Measurements from ENCODE around the gene TMPRSS6.

The TMPRSS6 gene

DNA sequence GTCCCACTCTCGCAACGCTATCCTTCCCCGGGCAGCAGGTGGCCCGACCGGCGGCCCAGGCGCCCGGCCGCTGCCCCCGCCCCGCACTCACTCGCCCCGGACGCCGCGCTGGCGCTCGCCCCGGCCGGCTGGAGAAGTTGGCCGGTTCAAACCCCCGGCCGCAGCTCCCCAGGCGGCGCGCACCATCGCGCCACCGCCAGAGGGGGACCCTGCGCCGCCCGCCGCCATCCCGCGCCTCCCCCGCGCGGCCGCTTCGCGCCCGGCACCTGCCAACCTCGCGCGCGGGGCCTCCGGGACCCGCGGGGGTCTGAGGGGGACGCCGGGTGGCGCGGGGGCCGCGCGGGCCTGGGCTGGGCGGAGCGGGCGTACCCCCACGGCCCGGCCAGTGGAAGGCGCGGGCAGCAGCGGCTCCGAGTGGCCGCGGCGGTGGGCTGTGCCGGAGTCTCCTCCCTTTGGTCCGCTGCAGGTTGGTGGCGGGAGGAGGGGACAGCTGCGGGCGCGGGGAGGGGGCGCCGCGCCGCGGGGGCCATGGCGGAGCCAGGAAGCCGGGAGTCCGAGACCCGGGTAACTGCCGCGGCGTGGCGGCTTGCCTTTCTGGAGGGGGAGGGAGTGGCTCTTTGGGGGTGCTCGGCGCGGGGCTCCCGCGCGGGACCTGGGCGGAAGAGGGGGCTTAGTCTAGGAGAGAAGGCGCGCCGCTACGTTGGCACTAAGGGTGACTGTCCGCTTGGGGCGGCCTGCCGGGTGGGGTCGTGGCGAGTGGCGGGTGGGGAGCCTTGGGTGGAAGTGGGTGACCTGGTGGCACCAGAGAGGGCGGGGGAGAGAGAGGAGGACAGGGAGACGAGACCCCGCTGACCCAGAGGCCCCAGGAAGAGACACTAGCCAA, 90.0 kb downstream of the TMPRSS6 start, which contains the start of the genes MPST and TST:
Gene MPST, plus strand, starts transcription at position 434 of the 883 bp plus-strand sequence. Its CDS starts 95 bp downstream, at position 529.
Gene TST, minus strand, starts transcription at position 139 of the 883 bp plus-strand sequence. CDS start 715 bp downstream, outside the sequence.
- DNase-seq (ENCODE audit: extremely low read depth, low read depth): no peak
- H3K4me3 ChIP-seq (replicated peaks; ENCODE audit: low read depth, low read length): peak within 1 kb of the TSS; percentile 80
- TF ChIP-seq, protein P1, sequence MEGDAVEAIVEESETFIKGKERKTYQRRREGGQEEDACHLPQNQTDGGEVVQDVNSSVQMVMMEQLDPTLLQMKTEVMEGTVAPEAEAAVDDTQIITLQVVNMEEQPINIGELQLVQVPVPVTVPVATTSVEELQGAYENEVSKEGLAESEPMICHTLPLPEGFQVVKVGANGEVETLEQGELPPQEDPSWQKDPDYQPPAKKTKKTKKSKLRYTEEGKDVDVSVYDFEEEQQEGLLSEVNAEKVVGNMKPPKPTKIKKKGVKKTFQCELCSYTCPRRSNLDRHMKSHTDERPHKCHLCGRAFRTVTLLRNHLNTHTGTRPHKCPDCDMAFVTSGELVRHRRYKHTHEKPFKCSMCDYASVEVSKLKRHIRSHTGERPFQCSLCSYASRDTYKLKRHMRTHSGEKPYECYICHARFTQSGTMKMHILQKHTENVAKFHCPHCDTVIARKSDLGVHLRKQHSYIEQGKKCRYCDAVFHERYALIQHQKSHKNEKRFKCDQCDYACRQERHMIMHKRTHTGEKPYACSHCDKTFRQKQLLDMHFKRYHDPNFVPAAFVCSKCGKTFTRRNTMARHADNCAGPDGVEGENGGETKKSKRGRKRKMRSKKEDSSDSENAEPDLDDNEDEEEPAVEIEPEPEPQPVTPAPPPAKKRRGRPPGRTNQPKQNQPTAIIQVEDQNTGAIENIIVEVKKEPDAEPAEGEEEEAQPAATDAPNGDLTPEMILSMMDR (IDR thresholded peaks at IDR 0.05; ENCODE audit: low read depth, low read length, missing control alignments): no peak

DNA sequence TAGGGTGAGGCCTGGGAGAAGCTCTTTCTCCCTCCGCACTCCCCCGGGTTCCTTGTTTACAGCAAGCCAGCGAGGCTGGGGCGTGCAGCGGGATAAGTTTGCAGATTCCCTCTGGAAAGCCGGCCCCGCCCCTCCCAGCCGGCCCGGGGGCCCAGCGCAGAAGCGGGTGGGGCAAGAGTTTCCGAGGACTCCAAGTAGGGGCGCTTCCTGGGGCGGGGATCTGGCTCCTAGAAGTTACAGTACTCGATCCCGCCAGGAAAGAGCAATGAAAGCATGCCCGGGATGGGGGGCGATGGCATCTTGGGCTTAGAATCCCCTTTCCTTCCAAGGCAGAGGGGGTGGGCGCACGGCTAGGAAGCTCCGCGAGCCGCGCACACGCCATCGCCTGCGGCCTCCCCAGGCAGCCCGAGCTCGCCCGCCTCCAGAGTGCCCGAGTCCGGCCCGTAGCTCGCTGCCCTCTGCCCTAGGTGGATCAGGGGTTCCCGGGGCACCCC, 90.7 kb downstream of the TMPRSS6 start:
- DNase-seq (ENCODE audit: extremely low read depth, low read depth): no peak
- H3K4me3 ChIP-seq (replicated peaks; ENCODE audit: low read depth, low read length): peak overlapping the region; percentile 70

DNA sequence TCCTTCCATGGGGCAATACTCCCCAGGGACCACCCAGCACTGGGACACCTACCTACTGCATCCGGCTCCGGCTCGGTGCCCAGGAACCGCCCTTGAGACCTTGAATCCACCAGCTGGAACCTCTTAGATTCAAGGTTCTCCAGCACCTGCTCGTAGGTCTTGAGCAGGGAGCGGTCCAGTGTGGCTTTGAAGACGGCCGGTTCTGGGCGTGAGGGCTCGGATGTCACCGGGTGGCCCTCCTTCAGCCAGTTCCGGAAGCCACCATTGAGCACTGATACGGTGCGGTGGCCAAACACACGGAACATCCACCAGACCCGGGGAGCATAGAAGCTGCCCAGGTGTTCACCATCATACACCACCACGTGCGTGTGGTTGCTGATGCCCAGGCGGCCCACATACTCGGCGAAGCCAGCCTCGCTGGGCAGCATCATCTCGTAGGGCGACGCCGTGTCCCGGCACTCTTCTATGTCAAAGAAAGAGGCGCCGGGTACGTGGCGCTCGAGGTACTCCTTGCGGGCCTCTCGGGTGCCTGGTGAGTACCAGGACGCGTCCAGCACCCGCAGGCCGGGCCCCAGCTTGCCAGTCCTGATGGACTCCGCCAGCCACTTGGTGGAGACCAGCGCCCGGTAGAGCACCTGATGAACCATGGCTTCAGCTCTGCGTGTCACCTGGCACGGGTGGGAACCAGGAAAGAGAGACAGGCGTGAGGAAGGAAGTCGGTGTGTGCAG, 91.3 kb downstream of the TMPRSS6 start:
- TF ChIP-seq, protein P1 (IDR thresholded peaks at IDR 0.05; ENCODE audit: low read depth, low read length, missing control alignments): no peak
- H3K4me3 ChIP-seq (replicated peaks; ENCODE audit: low read depth, low read length): peak overlapping the region; percentile 70

More for the DNA sequence above, 90.7 kb downstream of the TMPRSS6 start:
- TF ChIP-seq, protein P1 (IDR thresholded peaks at IDR 0.05; ENCODE audit: low read depth, low read length, missing control alignments): no peak

DNA sequence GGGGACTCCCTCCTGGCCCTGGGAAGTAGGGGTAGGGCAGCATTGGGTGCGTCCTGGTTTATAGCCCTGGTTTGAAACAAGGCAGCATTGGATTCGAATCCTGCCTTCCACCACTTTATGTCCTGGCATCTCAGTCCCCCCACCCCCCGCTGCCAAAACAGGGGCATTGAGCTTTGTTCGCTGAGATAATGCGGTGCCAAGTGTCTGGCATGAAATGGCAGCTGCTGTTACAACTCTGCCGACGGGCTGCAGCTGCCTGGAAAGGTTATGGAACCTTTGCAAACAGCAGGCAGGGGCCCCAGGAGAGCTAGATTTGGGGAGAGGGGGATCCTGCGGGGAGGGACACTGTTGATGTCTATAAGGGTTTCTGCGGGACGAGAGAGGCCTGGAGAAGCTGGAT, 92.2 kb downstream of the TMPRSS6 start:
- no peak overlapping the region for H3K4me3 ChIP-seq (replicated peaks; ENCODE audit: low read depth, low read length)
- TF ChIP-seq, protein P1 (IDR thresholded peaks at IDR 0.05; ENCODE audit: low read depth, low read length, missing control alignments): no peak
- DNase-seq (ENCODE audit: extremely low read depth, low read depth): no peak

More for the DNA sequence above, 91.3 kb downstream of the TMPRSS6 start:
- DNase-seq (ENCODE audit: extremely low read depth, low read depth): no peak

DNA sequence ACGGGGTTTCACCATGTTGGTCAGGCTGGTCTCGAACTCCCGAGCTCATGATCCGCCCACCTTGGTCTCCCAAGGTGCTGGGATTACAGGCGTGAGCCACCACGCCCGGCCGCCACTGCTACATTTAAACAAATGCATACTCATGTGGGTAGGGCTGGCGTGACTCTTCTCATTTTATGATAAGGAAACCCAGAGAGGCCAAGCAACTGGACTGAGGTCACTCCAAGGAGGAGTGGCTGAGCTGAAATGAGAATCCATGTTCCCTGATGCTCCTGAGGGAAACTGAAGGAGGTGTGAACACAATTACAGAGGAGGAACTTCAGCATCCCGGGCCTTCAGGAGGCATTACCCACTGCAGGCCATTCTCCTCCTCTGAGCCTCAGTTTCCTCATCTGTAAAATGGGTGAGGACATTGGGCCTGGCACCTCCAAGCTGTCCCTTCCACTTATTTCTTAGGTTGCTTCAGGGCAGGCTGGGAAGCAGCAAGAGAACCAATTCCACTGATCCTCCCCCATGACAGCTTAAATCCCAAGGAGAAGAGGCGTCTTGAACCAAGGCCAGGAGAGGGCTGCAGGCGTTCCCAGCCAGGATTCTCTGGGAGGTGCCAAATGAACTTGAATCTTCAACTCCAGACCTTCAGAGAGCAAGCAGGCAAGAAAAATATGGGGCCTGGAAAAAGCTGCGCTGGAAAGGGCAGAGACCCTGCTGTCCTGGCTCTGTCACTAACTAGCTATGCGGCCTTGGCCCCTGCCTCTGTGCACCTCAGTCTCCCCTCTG, 93.2 kb downstream of the TMPRSS6 start:
- no peak overlapping the region for H3K4me3 ChIP-seq (replicated peaks; ENCODE audit: low read depth, low read length)
- no peak for DNase-seq (ENCODE audit: extremely low read depth, low read depth)
- TF ChIP-seq, protein P1 (IDR thresholded peaks at IDR 0.05; ENCODE audit: low read depth, low read length, missing control alignments): no peak

DNA sequence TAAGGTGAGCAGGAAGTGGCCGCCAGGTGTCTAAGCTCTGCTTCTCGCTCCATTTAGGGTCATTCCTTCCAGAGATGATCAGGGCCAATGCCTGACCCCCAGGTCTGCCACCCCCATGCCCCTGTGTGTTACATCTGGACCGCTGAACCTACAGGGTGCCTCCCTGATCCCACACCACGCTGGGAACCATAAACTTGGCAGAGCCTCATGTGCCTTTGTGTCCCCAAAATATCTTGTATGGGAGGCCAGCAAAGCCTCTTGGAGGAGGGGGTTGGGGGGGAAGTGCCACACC, 94.0 kb downstream of the TMPRSS6 start:
- H3K4me3 ChIP-seq (replicated peaks; ENCODE audit: low read depth, low read length): no peak overlapping the region
- TF ChIP-seq, protein P1 (IDR thresholded peaks at IDR 0.05; ENCODE audit: low read depth, low read length, missing control alignments): no peak
- no peak for DNase-seq (ENCODE audit: extremely low read depth, low read depth)
